Upper lobe of right lung (tissue), 1 donor: ENCODE measurements around the gene NCKAP5. TPM values are rescaled to one million over a fixed set of nuclear protein-coding genes. Genes with fewer than 3 reads are reported as not detected.
A peak's percentile ranks its signal among the peaks of the same experiment; 100 is the strongest.
"Not testable (repeated sequence)": the region's sequence is repeated elsewhere in the genome, so short reads cannot be mapped to it uniquely, and the experiment has no call there.

ENCODE experiments used
- ATAC-seq: fragments of 200-7000 bp; cut with Tn5 transposase; one replicate; pipeline ENCODE4 v1.9.1; 2020; ENCODE audit warnings: mild to moderate bottlenecking, moderate library complexity
- DNase-seq: peaks from one replicate; pipeline ENCODE4 v3.0.0-alpha.2; 2020
- H3K27ac ChIP-seq: fragments of 200-600 bp; one replicate; pipeline ENCODE4 v1.8.0; 2022
- H3K27me3 ChIP-seq: fragments of 200-600 bp; one replicate; pipeline ENCODE4 v1.8.0; 2022; ENCODE audit warnings: mild to moderate bottlenecking
- H3K36me3 ChIP-seq: fragments of 200-600 bp; one replicate; pipeline ENCODE4 v1.8.0; 2022
- H3K4me1 ChIP-seq: fragments of 200-600 bp; one replicate; pipeline ENCODE4 v1.8.0; 2022
- H3K4me3 ChIP-seq: fragments of 200-600 bp; one replicate; pipeline ENCODE4 v1.8.0; 2022; ENCODE audit warnings: mild to moderate bottlenecking
- H3K9me3 ChIP-seq: fragments of 200-600 bp; one replicate; pipeline ENCODE4 v1.8.0; 2022
- intact Hi-C: fragments of 100-400 bp; cut with DNase I; formaldehyde crosslinking; loops from one replicate; pipeline ENCODE4 v1.11.0; 2022
- total RNA-seq: library from RNA; stranded (reverse); fragmentation: NEBNext Ultra II Directional; extraction: Animal tissue kit (Norgen Biotek cat#: 25700); gene quantifications from one replicate; pipeline ENCODE4 v1.2.1, GENCODE V29; 2021
- TF ChIP-seq, protein P1 (sequence below): fragments of 200-600 bp; IDR thresholded peaks from one replicate; pipeline ENCODE4 v1.8.0; 2022; ENCODE audit warnings: antibody characterized with exemption
- donor health status: DM: no; HTN: yes; CAD: no; lungs with severe emphysema.

Gene NCKAP5
- total RNA-seq, 1 donor from 2014 or later: 40.8 TPM

DNA sequence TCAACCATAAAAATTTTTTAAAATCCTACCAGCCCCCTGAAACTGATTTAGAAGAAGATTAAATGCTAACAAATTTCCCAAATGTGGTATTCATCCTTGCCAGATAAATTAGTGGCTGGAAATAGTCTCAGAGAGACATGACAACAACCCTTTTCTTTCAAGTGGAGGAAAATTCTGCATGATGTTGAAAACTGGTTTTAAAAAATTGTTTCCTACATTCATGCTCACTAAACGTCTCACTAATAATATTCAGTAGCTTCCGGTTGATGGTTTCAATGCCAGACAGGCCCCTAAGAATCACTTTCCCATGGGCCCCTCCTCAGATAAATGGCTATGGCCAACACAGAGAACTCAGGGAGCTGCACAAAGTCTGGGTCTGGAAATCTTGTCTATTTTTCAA is 43.2 kb downstream of the NCKAP5 start:
- TF ChIP-seq, protein P1, sequence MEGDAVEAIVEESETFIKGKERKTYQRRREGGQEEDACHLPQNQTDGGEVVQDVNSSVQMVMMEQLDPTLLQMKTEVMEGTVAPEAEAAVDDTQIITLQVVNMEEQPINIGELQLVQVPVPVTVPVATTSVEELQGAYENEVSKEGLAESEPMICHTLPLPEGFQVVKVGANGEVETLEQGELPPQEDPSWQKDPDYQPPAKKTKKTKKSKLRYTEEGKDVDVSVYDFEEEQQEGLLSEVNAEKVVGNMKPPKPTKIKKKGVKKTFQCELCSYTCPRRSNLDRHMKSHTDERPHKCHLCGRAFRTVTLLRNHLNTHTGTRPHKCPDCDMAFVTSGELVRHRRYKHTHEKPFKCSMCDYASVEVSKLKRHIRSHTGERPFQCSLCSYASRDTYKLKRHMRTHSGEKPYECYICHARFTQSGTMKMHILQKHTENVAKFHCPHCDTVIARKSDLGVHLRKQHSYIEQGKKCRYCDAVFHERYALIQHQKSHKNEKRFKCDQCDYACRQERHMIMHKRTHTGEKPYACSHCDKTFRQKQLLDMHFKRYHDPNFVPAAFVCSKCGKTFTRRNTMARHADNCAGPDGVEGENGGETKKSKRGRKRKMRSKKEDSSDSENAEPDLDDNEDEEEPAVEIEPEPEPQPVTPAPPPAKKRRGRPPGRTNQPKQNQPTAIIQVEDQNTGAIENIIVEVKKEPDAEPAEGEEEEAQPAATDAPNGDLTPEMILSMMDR: no peak

DNA sequence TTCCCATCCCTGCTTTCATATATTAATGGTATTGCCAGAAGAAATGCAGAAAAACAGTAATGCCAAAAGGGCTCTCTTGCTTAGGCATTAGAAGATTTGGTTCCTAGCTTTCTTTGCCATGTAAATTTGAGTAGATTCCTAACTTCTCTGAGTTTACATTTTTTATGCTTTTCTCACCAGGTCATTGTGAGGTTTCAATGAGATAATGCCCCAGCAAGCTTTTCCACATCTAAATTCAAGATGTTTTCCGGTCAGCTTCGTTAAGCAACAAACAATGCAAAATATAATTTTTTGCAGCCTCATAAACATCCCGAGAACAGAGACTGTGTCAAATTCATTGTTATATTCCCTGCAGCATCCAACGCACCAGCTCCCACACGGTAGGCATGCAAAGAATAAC is 44.9 kb downstream of the NCKAP5 start:
- Histone ChIP-seq H3K4me3 (no peak overlapping the region), H3K9me3 (no peaks in the 10 kb centered on the region), H3K4me1 (no peaks in the 10 kb centered on the region), H3K36me3 (no peaks in the 10 kb centered on the region), H3K27ac (no peak overlapping the region), H3K27me3 (no peaks in the 10 kb centered on the region)
- intact Hi-C loops: no loop called here
- DNase-seq: no peak
- TF ChIP-seq, protein P1: no peak
- ATAC-seq: no peak

More for the DNA sequence above, 43.2 kb downstream of the NCKAP5 start:
- ATAC-seq (no peak), DNase-seq (no peak)
- no peak overlapping the region for H3K4me3 ChIP-seq
- H3K27me3 ChIP-seq: no peaks in the 10 kb centered on the region
- intact Hi-C loops: no loop called here
- H3K36me3 ChIP-seq: no peaks in the 10 kb centered on the region
- H3K9me3 ChIP-seq: no peaks in the 10 kb centered on the region
- H3K27ac ChIP-seq: no peak overlapping the region
- no peaks in the 10 kb centered on the region for H3K4me1 ChIP-seq

DNA sequence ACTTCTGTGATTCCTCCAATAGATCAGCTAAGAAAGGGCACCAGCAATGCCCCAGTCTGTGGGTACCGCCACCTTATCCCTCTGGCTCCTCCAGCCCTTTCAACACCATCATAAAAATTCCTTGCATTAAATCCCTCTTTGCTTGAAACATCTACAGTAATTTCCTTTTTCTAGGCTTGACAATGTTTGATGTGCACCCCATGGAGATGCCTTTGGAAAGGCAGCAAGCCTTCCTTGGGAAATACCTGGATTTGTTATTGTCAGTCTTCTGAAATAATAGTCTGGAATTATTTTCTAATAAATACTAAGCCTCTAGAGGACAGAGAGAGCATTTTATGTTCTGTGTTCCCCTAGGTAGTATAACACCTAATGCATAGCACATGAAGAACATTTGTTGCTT is 46.1 kb downstream of the NCKAP5 start:
- H3K9me3 ChIP-seq: no peaks in the 10 kb centered on the region
- TF ChIP-seq, protein P1: no peak

DNA sequence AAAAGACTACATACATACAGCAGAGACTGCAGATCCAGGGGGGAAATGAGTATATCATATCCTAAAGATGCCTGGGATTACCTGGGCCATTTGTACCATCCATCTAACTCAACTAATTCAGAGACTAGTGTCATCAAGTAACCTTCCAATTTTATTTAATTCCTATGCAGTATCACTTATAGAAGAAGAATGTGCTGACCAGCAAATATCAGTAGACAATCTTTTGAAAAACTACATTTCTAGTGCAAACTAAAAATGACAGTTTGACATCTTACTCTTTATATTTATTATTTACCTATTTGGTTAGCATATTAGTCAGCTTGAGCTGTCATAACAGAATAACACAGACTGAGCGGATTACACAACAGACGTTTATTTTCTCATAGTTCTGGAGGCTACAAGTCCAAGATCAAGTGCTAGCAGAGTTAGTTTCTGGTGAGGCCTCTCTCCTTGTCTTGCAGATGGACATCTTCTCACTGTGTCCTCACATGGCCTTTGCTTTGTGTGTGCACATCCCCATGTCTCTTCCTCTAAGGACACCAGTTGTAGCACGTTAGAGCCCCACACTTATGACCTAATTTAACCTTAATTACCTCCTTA is 47.0 kb downstream of the NCKAP5 start:
- ATAC-seq: no peak
- H3K27ac ChIP-seq: no peak overlapping the region

More for the DNA sequence above, 46.1 kb downstream of the NCKAP5 start:
- no peaks in the 10 kb centered on the region for H3K27me3 ChIP-seq
- ATAC-seq (no peak), DNase-seq (no peak)
- intact Hi-C loops: no loop called here
- no peaks in the 10 kb centered on the region for H3K4me1 ChIP-seq
- H3K4me3 ChIP-seq: no peak overlapping the region
- H3K27ac ChIP-seq: no peak overlapping the region
- H3K36me3 ChIP-seq: no peaks in the 10 kb centered on the region

DNA sequence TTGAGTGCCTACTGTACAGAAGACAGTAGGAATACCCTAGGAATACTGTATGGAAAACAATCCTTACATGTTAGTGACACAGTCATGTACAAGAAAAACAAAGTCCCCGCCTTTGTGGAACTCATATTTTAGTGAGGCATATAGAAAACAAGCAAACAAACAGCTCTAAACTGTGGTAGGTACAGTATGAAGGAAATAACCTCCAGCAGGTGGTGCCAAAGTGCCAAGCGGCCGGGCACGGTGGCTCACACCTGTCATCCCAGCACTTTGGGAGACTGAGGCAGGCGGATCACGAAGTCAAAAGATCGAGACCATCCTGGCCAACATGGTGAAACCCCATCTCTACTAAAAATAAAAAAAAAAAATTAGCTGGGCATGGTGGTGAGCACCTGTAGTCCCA is 48.6 kb downstream of the NCKAP5 start:
- ATAC-seq, H3K4me1 ChIP-seq, H3K4me3 ChIP-seq, H3K9me3 ChIP-seq, DNase-seq, H3K27ac ChIP-seq, H3K36me3 ChIP-seq, H3K27me3 ChIP-seq, intact Hi-C loops: not testable (repeated sequence)
- TF ChIP-seq, protein P1: peak; percentile 17

More for the DNA sequence above, 47.0 kb downstream of the NCKAP5 start:
- no peak for DNase-seq
- Histone ChIP-seq H3K4me3 (no peak overlapping the region), H3K36me3 (no peaks in the 10 kb centered on the region), H3K9me3 (no peaks in the 10 kb centered on the region), H3K27me3 (no peaks in the 10 kb centered on the region), H3K4me1 (no peaks in the 10 kb centered on the region)
- intact Hi-C loops: no loop called here
- TF ChIP-seq, protein P1: no peak
